Stomach (tissue), 9 donors: Measurements from ENCODE around the gene PLD5. TPM values are rescaled to one million over a fixed set of nuclear protein-coding genes. Genes with fewer than 3 reads are reported as not detected.

Experiments
- DNase-seq, 2 donors: peaks; one replicate each; pipeline versions ENCODE4 v3.0.0 to v3.0.0-alpha.2; 2013 to 2019
- H3K27ac ChIP-seq, 5 donors: fragments of 200-600 bp in 4 of 5; sonication (generic) in 4 of 5; one replicate each; pipeline ENCODE4 v1.5.1; 2013 to 2019; ENCODE audit warnings: mild to moderate bottlenecking in 1 of 5, moderate library complexity in 1 of 5
- H3K27me3 ChIP-seq, 3 donors: fragments of 200-600 bp; sonication (generic); one replicate each; pipeline ENCODE4 v1.5.1; 2017 to 2019; ENCODE audit warnings: mixed run types in 1 of 3
- H3K36me3 ChIP-seq, 4 donors: fragments of 200-600 bp; sonication (generic); 1 replicate in 3 of 4; 2 replicates in 1 of 4; pipeline ENCODE4 v1.5.1; 2016 to 2019
- H3K4me1 ChIP-seq, 4 donors: fragments of 200-600 bp; sonication (generic); one replicate each; pipeline ENCODE4 v1.5.1; 2016 to 2019
- H3K4me3 ChIP-seq, 4 donors: fragments of 200-600 bp; sonication (generic) in 3 of 4; one replicate each; pipeline ENCODE4 v1.5.1; 2016 to 2019; ENCODE audit warnings: mild to moderate bottlenecking in 1 of 4
- H3K9me3 ChIP-seq, 4 donors: fragments of 200-600 bp; sonication (generic); one replicate each; pipeline ENCODE4 v1.5.1; 2016 to 2019
- CTCF ChIP-seq, 7 experiments: fragments of 450-650 bp in 4 of 7; fragments of 200-600 bp in 3 of 7; sonication (generic) in 3 of 7; IDR thresholded peaks; one replicate each; pipeline ENCODE4 v1.5.1; 2016 to 2019; ENCODE audit warnings: antibody characterized with exemption in 7 of 7, control low read depth in 2 of 7, mild to moderate bottlenecking in 1 of 7
- EP300 ChIP-seq: sonication (generic); formaldehyde crosslinking; IDR thresholded peaks from one replicate; pipeline ENCODE4 v1.6.1; 2017; ENCODE audit warnings: antibody characterized with exemption
- POLR2A ChIP-seq, 4 donors: fragments of 450-650 bp; IDR thresholded peaks; one replicate each; pipeline ENCODE4 v1.6.1; 2016; ENCODE audit warnings: antibody characterized with exemption in 4 of 4, control low read depth in 2 of 4, mild to moderate bottlenecking in 1 of 4, moderate library complexity in 1 of 4
- POLR2AphosphoS5 ChIP-seq, 3 donors: sonication (generic); formaldehyde crosslinking; IDR thresholded peaks; one replicate each; pipeline ENCODE4 v1.6.1; 2016; ENCODE audit warnings: antibody characterized with exemption in 3 of 3
- WGBS, 5 donors: extraction: QIAGEN DNeasy Blood & Tissue Kit in 3 of 5; methylation state at CpG; one replicate each; pipeline versions ENCODE4 v1.1.5 to v1.1.7; 2013 to 2018; 5-methylcytosine and 5-hydroxymethylcytosine counted together
- intact Hi-C: fragments of 100-400 bp; cut with DNase I; formaldehyde crosslinking; loops from one replicate; pipeline ENCODE4 v1.15.1; 2023; ENCODE audit warnings: low total_unique reads
- polyA plus RNA-seq, 3 donors: library from polyadenylated mRNA; stranded (reverse); fragments of 200-250 nt; gene quantifications; one replicate each; pipeline ENCODE4 v1.2.3, GENCODE V29; 2013
- total RNA-seq, 5 donors: library from RNA; depleted of rRNA; stranded (reverse); fragments of >200 nt; gene quantifications; one replicate each; pipeline versions ENCODE4 v1.1.0 to v1.2.3, GENCODE V29; 2014 to 2016
- donor health status: healthy with polysubstance abuse.
- donor health status: Bipolar disorder and iron deficiency.
- donor health status: healthy.

The PLD5 gene
- total and polyA plus RNA-seq, 8 donors, result under 0.01 to 0.72 (median 0.23) TPM; not detected in 4

- DNase-seq, result no peak
- Histone ChIP-seq H3K4me1 (no peaks in the 10 kb centered on the region), H3K9me3 (no peaks in the 10 kb centered on the region), H3K4me3 (no peak overlapping the region), H3K27me3 (no peaks in the 10 kb centered on the region), H3K36me3 (no peaks in the 10 kb centered on the region), H3K27ac (no peak overlapping the region)
- intact Hi-C loops, result no loop called here
- WGBS, 5 donors, result 71 to 86% (median 79%) methylated on average over 8 of the region's 8 CpGs
- TF ChIP-seq POLR2A (IDR thresholded peaks at IDR 0.05) (no peak), EP300 (no peak), CTCF (IDR thresholded peaks at IDR 0.05) (no peak), POLR2AphosphoS5 (IDR thresholded peaks at IDR 0.05) (no peak)
Measured at GRCh38 chr1:242199776-242200458, 324.6 kb downstream of the PLD5 start.

DNA sequence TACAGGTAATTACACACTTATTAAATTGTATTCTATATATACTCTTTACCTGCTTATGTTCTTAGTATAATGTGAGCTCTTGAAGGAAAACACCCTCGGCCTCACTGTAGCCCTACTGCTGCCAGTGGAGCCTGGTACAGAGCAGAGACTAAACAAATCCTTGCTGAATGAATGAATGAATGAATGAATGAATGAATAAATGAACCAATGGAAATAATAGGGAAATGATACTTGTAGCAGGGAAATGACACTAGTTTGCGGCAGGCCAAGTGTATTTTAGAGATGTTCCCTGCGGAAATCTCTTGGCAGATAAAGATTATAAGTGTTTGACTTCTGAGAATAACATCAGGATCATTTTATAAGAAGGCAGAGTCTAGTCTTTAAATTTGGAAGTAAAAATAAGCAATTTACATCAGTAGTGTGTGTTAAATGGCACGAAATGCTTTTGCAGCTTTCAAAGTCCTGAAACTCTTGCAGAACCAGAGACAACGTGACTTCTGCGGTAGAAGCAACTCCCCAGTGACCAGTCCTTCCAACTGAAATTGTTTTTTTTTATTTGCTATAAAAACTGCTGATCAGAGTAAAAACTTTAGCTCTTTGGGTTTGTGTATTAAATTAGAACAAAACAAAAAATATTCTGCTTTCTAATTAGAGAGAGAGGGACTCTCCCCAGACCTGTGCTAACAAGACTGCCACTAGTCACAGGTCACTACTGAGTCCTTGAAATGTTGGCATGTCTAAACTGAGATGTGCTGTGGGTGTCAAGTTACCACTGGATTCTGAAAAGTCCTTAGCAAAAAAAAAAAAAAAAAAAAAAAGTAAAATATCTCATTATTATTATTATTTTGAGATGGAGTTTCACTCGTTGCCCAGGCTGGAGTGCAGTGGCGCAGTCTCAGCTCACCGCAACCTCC, 326.3 kb downstream of the PLD5 start:
- 81 to 89% (median 85%) methylated on average over 9 of the region's 9 CpGs for WGBS, 5 donors
- no peak for TF ChIP-seq POLR2A (IDR thresholded peaks at IDR 0.05)
- no peak for TF ChIP-seq CTCF (IDR thresholded peaks at IDR 0.05)
- TF ChIP-seq EP300, result no peak
- no peak for TF ChIP-seq POLR2AphosphoS5 (IDR thresholded peaks at IDR 0.05)
- no peak for DNase-seq

DNA sequence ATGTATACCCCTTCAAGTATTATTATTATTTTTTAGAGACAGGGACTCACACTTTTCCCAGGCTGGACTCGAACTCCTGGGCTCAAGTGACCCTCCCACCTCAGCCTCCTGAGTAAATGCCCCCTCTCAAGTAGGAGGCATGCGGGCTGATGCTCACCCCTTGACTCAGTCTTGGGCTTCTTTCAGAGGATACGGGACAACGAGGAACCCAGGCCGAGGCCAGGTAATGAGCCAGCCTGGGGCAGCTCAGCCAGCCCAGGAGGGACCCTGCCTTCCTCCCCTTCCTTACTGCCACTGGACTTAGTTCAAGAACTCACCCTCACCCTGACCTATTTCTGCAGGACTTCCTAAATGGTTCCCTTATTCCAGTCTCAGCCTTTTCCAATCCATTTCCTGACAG, 327.6 kb downstream of the PLD5 start:
- H3K27ac ChIP-seq, result no peak overlapping the region
- H3K27me3 ChIP-seq, result no peaks in the 10 kb centered on the region
- DNase-seq, result no peak
- H3K4me3 ChIP-seq, result no peak overlapping the region
- H3K4me1 ChIP-seq, result no peaks in the 10 kb centered on the region
- intact Hi-C loops, result no loop called here
- H3K9me3 ChIP-seq, result no peaks in the 10 kb centered on the region
- no peak for TF ChIP-seq CTCF (IDR thresholded peaks at IDR 0.05)
- no peak for TF ChIP-seq EP300
- no peak for TF ChIP-seq POLR2AphosphoS5 (IDR thresholded peaks at IDR 0.05)
- no peak for TF ChIP-seq POLR2A (IDR thresholded peaks at IDR 0.05)
- no peaks in the 10 kb centered on the region for H3K36me3 ChIP-seq
- WGBS, 5 donors, result 79 to 88% (median 80%) methylated on average over 5 of the region's 5 CpGs

More for the DNA sequence above, 326.3 kb downstream of the PLD5 start:
- no peak overlapping the region for H3K27ac ChIP-seq
- no peaks in the 10 kb centered on the region for H3K27me3 ChIP-seq
- intact Hi-C loops, result no loop called here
- H3K4me1 ChIP-seq, result no peaks in the 10 kb centered on the region
- H3K9me3 ChIP-seq, result no peaks in the 10 kb centered on the region
- H3K36me3 ChIP-seq, result no peaks in the 10 kb centered on the region
- H3K4me3 ChIP-seq, result no peak overlapping the region

DNA sequence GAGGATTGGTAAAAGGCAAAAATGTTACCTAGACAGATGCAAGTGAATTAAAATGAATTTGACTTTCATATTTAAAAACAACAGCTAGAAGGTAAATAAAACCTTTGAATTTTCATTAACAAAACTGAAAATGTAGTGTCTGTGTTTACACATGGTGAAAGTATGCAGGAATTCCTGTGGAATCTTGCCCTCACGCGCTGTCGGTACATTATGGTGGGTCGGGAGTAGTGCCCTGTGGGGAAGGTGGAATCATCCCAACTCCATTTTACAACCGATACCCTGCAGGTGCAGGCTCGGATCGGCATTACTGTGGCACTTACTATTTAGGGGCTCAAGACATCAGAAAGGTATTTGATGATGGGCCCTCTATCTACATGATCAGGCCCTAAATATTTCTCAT, 328.4 kb downstream of the PLD5 start:
- TF ChIP-seq EP300 (no peak), POLR2AphosphoS5 (IDR thresholded peaks at IDR 0.05) (no peak), CTCF (IDR thresholded peaks at IDR 0.05) (no peak), POLR2A (IDR thresholded peaks at IDR 0.05) (no peak)
- intact Hi-C loops, result no loop called here
- DNase-seq, result no peak

More for the DNA sequence above, 328.4 kb downstream of the PLD5 start:
- Histone ChIP-seq H3K4me1 (no peaks in the 10 kb centered on the region), H3K9me3 (no peaks in the 10 kb centered on the region), H3K4me3 (no peak overlapping the region), H3K27me3 (no peaks in the 10 kb centered on the region), H3K27ac (no peak overlapping the region), H3K36me3 (no peaks in the 10 kb centered on the region)
- 69 to 88% (median 80%) methylated on average over 7 of the region's 7 CpGs for WGBS, 5 donors
